HG03095 (cell line): ENCODE data around the gene TSHZ2.

ENCODE experiments used
- ATAC-seq: cut with Tn5 transposase; IDR thresholded peaks from one replicate; pipeline ENCODE4 v1.9.1; 2021; ENCODE audit warnings: moderate library complexity; ENCODE audit not compliant: unreplicated experiment

Gene TSHZ2

DNA sequence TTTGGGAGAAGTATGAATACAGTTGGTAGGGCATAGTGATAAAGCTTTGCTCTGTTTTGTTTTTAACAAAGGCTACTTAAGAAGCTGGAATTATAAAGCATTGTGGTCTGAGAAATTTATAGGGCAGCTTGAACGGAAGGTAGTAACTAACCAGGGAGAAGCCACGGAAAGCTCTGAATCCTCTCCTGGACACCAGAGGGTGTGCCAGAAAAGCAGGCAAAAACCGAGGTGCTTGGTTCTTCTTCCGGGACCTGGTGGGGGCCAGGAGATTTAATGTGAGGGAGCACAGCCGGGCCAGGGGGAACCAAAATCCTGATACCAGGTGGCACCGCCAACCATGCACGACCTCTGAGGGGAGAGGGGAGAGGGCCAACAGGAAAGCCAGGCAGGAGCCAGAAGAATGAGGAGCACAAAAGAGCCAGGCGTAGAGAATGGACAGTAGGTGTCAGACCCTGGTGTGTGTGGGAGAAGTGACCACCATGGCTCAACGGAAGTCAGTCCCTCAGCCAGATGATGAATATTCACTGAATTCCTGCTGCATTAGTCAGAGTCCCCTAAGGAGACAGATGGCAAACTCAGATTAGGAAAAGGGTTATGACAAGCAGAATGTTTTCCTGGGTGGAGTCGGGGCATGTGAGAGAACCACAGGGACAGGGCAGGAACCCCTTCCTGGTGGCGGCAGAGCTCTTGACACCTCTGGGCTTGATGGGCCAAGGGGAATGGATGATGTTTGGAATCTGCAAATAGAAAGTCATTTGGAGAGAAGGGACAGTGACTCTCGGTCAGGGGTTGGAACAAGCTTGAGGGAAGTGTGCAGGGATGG is 359.2 kb downstream of the TSHZ2 start:
- ATAC-seq = no peak

DNA sequence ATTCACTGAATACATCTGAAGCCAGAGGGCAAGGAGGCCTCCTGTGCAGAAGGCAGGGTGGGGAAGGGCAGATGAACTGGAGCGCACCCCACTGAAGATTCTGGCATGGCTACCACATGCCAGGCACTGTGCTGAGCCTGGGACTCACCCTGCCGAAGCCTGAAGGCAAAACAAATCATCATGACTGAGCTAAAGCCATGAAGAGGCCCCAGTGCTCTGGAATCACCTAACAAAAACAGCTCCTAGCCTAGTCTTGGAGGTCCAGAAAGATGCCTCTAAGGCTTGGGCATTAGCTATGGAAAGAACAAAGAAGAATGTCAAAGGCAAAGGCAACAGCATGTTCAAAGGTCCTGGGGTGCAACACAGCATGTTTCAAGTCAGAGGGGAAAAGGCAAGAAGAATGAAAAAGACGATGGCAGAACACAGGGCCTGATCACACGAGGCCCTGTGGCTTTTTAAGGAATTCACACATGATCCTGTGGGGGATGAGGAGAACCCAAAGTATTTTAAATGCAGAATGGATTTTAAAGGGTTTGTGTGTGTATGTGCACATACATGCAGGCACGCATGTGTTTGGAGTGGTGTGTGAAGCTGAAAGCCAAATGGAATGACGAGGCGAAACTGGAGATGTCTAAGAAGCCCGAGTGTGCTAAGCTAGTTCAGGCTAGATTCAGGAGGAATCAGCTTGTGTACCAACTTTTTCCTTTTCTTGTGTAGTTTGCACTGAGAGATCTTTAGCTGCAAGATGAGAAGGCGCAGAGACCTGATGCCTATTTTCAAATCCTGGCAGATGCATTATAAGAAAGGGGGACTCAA is 360.1 kb downstream of the TSHZ2 start:
- no peak for ATAC-seq

DNA sequence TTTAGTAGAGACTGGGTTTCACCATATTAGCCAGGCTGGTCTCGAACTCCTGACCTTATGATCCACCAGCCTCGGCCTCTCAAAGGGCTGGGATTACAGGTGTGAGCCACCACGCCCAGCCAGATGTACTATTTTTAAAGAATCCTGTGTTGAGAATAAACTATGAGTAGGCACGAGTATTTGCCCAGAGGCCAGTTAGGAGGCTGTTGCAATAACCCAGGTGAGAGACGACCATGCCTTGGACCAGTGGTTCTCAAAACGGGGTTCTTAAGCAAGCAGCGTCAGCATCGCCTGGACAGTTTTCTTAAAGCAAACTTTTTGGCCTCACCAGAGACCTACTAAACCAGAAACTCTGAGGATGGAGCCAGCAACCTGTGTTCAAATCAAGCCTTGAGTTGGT is 362.7 kb downstream of the TSHZ2 start:
- ATAC-seq = no peak

DNA sequence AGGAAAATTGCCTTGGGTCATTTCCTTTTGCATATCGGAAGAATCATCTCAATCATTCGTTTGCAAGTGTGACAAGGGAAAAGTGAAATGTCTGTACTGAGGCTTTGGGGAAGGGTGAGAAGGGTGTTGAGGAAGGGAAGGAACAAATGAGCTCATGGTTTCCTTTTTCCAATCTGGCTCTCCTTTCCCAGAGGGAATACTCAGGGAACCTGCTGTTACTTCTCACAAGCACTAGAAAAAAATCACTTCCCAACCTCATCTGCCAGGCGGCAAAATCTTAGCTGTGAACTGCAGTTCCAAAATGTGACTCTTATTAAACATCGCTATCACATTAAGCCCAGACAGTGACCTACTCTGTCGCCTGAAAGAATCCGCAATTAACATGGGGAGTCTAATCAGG is 363.4 kb downstream of the TSHZ2 start:
- ATAC-seq = no peak

DNA sequence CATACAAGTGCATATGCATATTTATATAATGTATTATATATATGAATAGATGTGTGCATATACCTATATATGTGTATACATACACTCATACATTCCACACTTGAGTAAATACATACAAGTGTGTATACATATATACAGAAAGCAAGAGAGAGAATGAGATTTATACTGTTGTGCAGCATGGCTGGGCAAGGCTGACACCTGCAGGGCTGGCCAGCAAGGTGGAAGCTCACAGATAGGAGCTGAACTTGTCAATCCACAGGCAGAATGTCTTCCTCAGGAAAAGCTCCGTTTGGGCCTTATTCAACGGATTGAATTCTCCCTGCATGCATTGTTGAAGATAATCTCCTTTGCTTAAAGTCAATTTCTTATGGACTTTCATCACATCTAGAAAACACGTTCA is 364.7 kb downstream of the TSHZ2 start:
- no peak for ATAC-seq

DNA sequence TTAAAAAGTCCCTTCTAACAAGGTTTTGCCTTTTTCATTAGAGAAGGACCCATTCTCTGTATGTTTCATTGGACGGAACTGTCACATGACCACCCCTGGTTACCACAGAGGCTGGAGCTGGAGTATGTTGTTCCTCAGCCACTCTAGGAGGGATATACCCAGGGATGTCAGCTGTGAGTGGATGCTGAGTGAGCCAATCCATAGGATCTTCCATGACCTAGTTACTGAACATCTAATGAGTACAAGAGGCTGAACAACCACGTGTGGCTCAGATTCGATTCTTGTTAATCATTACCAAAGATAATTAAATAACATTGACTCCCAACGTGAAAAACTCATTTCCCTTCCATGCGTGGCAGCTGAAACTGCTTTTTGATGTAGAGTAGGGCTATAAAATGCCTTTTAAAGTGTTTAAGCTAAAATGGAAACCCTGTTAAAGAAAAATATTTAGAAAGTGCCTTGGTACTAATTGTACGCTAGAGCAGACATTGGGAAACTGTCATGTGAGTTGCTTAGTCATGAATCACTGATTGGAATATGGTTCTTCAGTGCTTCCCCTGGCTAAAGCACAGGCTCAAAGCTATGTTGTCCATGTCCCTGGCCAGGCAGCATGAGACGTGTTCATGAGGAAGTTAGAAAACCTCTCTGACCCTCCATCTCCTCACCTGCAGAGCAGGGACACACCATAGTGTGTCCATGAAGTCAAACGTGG is 365.4 kb downstream of the TSHZ2 start:
- ATAC-seq = no peak

DNA sequence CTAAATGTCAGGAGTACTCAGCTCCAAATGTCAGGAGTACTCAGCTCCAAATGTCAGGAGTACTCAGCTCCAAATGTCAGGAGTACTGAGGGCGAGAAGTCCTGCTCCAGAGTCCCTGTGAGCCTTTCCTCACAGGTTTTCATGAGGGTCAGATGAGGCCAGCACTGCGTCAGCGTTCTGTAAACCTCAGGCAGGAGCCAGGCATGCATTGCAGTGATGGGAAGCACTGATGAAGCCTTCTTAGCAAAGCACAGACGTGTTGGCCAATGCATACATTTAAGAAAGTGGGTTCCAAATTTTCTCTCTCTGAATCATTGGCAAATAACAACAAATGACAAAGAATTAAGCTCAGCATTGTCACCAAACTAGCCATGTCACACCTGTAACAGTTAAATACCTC is 366.6 kb downstream of the TSHZ2 start:
- no peak for ATAC-seq

DNA sequence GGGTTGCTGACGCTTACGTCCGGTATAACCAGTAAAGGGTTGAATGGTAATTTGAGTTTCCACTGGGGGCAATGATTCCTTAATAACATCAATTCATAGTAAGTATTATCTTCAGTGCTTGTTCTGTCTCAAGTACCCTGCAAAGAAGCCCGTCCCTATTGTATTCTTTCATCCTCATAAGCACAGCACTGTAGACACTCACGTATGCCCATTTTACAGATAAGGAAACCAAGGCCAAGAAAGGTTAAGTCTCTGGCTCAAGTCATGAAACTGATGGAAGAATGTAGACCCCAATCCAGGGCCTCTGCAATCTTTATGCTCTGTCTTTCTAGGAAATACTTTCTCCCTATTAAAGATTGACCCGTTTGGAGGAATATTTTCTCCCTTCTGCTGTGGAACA is 370.3 kb downstream of the TSHZ2 start:
- no peak for ATAC-seq

DNA sequence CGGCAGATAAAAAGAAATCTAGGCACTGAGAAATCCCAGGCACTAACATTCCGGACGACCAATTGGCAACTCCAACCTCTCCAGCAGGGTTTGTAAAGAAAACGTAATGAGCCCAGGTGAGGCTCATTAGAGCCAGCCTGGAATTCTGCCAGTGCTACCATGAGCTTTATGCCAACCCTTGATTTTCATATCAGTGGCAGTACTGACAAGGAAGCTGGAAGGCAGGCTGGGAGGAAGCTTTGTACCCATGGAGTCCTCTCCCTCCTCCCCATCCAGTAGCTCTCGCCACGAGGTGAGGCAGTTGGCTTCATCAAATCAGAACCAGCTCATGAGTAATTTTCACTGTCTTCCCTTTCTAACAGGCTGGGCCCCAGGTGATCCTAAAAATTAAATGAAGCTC is 371.3 kb downstream of the TSHZ2 start:
- no peak for ATAC-seq

DNA sequence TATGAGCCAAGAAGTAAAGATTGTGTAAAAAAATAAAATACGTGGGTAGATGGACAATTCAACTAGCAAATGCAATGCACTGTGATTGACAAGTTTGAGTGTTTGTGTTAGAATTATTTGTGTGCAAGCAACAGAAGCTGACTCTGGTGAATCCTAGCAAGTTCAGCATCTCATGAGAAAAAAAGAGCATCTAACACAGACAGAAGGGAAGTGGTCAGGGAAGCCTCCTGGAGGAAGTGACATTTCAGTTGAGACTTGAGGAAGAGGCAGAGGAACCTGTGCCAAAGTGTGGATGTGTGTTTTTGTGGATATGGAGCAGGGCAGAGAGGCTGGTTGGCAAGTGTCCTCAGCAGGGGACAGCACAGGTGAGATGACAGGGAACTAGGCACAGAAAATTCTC is 372.7 kb downstream of the TSHZ2 start:
- ATAC-seq = no peak

DNA sequence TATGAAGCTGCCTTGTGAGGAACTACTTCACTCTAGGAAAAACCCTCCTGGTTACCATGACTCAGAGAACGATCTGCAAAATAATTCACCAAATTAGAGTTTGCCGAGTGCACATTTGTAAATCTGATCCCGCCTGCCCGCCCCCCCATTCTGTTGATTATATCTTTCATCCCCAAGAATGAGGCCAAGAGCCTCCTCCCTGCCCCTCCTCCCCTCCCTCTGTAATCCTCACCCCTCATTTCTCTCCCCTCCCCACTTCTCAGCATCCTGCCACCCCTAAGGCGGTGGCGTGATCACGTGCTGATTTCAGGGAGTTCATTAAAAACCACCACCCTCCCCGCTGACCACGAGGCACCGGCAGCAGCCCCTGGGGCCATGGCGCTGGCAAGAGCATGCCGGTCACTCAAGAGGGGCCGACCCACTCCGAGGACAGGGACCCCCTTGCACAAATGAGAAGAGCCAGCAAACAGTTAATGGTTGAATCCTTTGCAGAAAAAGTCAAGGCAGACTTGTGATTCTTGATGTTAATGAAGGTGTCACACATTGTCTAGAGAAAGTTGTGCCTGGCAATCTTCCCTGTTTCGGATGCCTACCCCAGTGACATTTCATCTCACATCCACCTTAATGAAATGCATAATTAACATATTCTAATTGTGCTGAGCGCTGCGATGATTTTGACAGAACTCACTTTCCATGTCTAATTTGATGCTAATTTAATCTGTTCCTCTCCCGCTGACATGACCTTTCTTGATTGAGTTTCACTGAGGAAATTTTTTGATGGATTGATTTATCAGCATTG is 373.6 kb downstream of the TSHZ2 start:
- no peak for ATAC-seq

DNA sequence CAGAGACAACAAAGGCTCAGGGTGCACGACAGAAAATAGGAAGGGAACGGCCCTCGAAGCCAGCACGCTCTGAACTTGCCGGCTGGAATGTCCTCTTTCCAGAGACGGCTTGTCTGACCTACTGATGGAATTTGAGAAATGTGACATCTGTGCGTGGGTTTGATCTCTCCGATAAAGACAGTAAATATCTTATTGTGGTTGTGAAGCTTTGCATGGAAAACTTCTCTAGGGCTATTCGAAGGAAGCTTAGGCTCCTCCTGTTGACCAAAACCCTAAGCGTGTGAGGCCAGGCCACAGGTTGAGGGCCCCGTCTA is 374.1 kb downstream of the TSHZ2 start:
- ATAC-seq = no peak

DNA sequence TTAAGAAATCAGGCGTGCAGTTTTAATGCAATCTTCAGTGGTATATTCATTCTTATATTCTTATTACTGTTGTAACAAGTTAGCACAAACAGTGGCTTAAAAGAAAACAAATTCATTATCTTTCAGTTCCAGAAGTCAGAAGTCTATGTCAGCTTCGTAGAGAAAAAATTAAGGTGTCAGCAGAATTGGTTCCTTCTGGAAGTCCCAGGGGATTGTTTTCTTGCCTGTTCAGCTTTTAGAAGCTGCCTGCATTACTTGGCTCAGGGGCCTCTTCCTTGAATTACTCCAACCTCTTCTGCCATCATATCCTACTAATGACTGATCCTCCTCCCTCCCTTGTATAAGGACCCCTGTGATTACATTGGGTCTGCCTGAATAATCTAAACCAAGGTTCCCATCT is 377.6 kb downstream of the TSHZ2 start:
- no peak for ATAC-seq

DNA sequence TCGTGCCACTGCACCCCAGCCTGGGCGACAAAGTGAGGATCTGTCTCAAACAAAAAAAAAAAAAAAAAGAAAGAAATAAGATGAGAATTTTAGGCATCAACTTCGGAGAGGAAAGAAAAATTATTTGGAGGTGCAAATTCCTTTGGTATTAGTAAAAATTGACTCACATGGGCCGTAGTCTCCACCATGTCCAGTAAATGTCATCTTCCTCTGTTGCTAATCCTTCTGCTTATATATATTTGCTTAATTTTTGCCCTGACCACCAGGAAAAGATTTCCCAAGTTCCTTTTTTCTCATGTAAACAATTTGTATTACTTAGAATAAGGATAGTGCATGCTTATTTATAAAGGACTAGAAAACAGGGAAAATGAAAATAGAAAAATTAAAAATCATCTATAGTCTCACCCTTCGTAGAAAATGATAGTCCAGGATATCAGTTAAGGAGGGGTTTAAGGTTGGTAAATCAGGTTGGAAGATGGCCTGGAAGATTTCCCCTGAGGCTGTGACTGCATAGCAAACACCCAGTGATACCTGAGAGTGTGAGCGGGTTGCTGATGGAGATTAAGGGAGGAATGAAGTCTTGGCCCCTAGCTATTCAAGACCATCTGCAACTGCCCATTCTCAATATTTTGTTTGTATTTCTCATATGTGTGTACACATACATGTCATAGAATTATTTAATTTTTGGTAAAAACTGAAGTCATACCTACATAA is 380.7 kb downstream of the TSHZ2 start:
- no peak for ATAC-seq

DNA sequence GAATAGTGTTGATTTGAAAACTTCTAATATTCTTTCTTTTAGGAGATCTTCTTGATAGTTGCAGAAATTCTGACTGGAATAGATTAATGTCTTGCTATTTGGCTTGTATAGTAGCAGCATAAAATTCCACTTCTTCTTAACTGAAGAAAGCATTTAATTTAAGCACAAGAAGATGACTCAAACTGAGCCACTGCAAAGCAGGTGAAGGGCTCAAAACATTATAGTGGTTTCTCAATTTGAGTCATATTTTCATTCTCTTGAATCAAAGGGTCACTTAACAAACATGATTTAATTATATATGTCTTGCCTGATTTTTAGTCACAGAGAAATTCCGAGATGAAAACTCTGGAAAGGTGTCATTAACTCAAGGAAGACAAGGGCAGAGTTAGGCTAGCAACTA is 382.2 kb downstream of the TSHZ2 start:
- no peak for ATAC-seq

DNA sequence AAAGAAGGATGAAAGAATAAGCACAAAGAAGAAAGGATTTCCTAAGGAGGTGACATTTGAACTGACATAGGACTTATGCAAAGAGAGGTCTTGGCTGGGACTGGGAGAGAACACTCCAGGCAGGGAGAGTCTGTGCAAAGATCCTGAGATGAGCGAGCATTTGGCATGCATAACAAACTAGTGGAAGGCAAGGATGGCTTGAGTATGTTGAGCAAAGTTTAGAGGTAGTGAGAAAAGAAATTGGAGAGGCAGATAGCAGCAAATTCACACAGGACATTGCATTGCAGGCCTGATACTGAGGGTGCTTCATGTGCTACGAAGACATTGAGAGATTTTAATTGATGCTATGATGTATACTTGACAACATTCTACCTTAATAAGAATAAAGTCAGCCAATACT is 383.6 kb downstream of the TSHZ2 start:
- ATAC-seq = no peak

DNA sequence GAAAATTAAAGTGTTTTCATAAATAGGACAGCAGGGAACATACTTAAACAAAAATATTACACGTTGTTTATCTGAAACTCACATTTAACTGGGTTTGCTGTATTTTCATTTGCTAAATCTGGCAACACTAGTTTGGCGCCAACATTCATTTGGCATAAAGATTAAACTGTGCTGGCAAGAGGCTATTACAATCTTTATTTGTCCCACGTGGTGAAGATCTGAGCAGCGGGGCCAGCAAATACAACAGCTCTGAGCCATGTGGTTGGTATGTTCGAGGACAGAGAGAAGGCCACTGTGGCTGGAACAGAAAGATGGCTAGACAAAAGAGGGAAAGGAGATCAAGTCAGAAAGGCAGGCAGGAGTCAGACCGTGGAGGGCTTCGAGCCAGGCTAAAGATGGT is 387.3 kb downstream of the TSHZ2 start:
- no peak for ATAC-seq

DNA sequence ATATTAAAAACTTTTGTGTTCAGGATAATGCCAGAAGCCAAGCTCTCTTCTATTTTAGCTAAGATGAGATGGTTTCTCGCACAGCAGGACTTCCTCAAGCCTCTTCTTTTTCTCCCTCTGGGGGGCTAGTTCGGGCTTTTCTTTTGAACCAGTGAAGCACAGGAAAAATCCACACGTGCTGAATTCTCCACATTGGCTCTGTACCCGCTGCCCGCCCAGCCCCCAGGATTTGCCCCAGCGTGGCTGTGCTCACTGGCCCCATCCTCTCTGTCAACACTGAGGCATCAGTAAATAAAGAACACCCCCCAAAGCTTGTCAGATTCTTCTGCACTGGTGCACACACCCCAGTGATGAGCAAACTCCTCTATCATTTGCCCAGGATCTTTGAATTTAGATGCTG is 388.7 kb downstream of the TSHZ2 start:
- no peak for ATAC-seq

DNA sequence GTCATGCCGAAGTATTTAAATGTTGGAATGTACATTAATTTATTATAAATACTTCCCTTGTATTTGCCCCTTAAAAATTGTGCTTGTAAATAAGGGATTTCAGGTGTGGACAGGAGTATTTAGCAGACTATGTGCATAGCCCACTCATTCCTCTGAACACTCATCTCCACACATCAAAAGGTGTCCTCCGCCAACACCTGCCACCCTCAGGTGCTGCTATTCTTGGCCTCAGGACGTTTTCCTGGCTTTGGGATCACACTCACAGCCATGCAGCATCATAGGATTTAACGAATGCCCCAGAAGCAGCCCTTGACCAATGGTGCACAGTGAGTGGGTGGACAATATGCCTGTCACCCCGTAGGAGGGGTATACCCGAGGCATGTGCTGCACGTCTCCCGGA is 390.6 kb downstream of the TSHZ2 start:
- no peak for ATAC-seq

DNA sequence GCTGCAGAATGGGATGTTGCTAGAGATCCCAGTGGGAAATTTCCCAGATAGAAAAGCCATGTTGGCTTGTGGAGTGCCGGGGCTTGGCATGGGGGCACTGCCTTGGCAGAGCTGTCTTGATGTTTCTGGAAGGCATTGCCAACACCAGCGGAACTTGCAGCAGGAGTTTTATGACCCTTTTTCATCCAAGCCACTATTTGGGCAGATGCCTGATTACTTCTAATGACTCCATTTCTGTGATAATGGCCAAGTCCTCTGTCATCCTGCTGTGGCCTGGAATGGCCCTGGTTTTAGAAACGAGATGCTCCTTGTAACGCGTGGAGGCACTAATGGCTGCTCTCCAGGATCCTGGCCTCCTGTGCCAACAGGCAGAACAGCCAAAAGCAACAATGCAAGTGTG is 392.5 kb downstream of the TSHZ2 start:
- ATAC-seq = no peak

DNA sequence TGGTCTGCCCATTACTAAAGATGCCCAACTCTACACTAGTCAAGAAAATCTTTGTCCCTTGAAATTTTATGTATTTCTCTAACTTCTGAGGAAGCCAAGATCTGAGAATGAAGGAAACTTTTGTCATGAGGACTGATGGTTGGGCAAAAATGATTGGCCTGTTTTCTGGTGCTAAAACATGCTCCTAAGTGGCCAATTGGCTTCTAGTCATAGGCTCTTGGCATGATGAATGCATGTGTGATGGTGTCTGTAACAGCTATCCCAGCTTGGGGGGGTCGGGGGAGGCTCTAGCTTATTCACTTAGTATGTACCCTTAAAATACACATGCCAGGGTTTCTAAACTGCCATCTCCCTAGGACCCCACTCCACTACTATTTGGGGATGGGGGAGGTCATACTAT is 392.9 kb downstream of the TSHZ2 start:
- ATAC-seq = no peak
